Right lobe of liver (tissue), 4 donors: ENCODE measurements around the gene MZT2A.
"Not testable (repeated sequence)": the region's sequence is repeated elsewhere in the genome, so short reads cannot be mapped to it uniquely, and the experiment has no call there.

Experiments used
- POLR2A ChIP-seq: fragments of 450-650 bp; IDR thresholded peaks from one replicate; pipeline ENCODE4 v1.6.1; 2017; ENCODE audit warnings: antibody characterized with exemption, mild to moderate bottlenecking
- TF ChIP-seq, protein P1 (sequence below), 4 donors: fragments of 200-600 bp in 3 of 4; fragments of 450-650 bp in 1 of 4; IDR thresholded peaks; one replicate each; pipeline versions ENCODE4 v1.5.1 to v1.8.0; 2016 to 2022; ENCODE audit warnings: antibody characterized with exemption in 4 of 4, mild to moderate bottlenecking in 2 of 4
- donor health status: DM: no; HTN: no; CAD: no.
- donor health status: DM: no; HTN: no; CAD: no.
- donor health status: DM: no; HTN: yes; CAD: no.

DNA sequence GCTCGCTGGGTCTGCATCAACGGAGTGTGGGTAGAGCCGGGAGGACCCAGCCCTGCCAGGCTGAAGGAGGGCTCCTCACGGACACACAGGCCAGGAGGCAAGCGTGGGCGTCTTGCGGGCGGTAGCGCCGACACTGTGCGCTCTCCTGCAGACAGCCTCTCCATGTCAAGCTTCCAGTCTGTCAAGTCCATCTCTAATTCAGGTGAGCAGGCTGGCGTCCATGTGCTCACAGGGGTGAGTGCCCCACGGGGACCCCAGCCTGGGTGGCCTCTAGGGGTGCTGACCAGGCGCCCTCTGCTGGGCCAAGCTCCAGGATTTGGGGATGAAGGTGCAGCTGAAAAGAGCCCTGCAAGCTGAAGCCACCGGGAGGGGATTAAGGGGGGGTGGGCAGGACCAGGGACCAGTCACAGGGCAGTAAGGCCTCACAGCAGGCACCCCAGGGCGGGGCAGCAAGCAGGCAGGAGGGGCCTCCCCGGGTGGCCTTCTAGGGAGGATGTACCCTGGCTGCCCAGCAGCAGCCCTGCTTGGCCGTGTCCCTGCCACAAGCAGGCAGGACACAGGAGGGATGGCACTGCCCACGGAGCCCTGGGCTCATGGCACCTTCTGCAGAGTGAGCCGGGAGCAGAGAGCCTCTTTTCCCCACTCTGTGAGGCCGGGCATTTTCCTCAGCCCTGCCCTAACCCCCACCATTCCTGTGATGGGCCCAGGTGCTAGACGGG is 38.6 kb upstream of the MZT2A start:
- TF ChIP-seq, protein P1, sequence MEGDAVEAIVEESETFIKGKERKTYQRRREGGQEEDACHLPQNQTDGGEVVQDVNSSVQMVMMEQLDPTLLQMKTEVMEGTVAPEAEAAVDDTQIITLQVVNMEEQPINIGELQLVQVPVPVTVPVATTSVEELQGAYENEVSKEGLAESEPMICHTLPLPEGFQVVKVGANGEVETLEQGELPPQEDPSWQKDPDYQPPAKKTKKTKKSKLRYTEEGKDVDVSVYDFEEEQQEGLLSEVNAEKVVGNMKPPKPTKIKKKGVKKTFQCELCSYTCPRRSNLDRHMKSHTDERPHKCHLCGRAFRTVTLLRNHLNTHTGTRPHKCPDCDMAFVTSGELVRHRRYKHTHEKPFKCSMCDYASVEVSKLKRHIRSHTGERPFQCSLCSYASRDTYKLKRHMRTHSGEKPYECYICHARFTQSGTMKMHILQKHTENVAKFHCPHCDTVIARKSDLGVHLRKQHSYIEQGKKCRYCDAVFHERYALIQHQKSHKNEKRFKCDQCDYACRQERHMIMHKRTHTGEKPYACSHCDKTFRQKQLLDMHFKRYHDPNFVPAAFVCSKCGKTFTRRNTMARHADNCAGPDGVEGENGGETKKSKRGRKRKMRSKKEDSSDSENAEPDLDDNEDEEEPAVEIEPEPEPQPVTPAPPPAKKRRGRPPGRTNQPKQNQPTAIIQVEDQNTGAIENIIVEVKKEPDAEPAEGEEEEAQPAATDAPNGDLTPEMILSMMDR (IDR thresholded peaks at IDR 0.05): not testable (repeated sequence)
- TF ChIP-seq POLR2A: not testable (repeated sequence)
